Smooth muscle cell (in vitro differentiated cells): ENCODE measurements around the gene ASGR2. TPM values are rescaled to one million over a fixed set of nuclear protein-coding genes. Genes with fewer than 3 reads are reported as not detected.
"Not testable (repeated sequence)": the region's sequence is repeated elsewhere in the genome, so short reads cannot be mapped to it uniquely, and the experiment has no call there.

Source experiments
- DNase-seq: peaks from one replicate; lab custom pipeline; 2025; ENCODE audit not compliant: unreplicated experiment; lab: John Stamatoyannopoulos, UW
- H2AFZ ChIP-seq: fragments of 200-600 bp; sonication (generic); 2 replicates; pipeline ENCODE4 v1.6.0; 2016; ENCODE audit warnings: antibody characterized with exemption, low read depth, mild to moderate bottlenecking
- H3F3A ChIP-seq: fragments of 200-600 bp; sonication (generic); 2 replicates; pipeline ENCODE4 v1.6.0; 2017; ENCODE audit warnings: antibody characterized with exemption, low read depth
- H3K27ac ChIP-seq: fragments of 200-600 bp; sonication (generic); 2 replicates; pipeline ENCODE4 v1.5.1; 2016; ENCODE audit warnings: low read depth, mild to moderate bottlenecking
- H3K27me3 ChIP-seq: fragments of 200-600 bp; sonication (generic); 2 replicates; pipeline ENCODE4 v1.6.1; 2016; ENCODE audit warnings: low read depth, mild to moderate bottlenecking
- H3K36me3 ChIP-seq: fragments of 200-600 bp; sonication (generic); 2 replicates; pipeline ENCODE4 v1.5.1; 2016; ENCODE audit warnings: low read depth
- H3K4me1 ChIP-seq: fragments of 200-600 bp; sonication (generic); 2 replicates; pipeline ENCODE4 v1.5.1; 2016; ENCODE audit warnings: low read depth
- H3K4me2 ChIP-seq: fragments of 200-600 bp; sonication (generic); 2 replicates; pipeline ENCODE4 v1.6.0; 2016; ENCODE audit warnings: mild to moderate bottlenecking
- H3K4me3 ChIP-seq: fragments of 200-600 bp; sonication (generic); 2 replicates; pipeline ENCODE4 v1.5.1; 2016; ENCODE audit warnings: mild to moderate bottlenecking
- H3K79me2 ChIP-seq: fragments of 200-600 bp; sonication (generic); 2 replicates; pipeline ENCODE4 v1.6.0; 2016; ENCODE audit warnings: low read depth, mild to moderate bottlenecking
- H3K9ac ChIP-seq: fragments of 200-600 bp; sonication (generic); 2 replicates; pipeline ENCODE4 v1.6.0; 2016; ENCODE audit warnings: low read depth
- H3K9me3 ChIP-seq: fragments of 200-600 bp; sonication (generic); replicated peaks from 2 replicates; pipeline ENCODE4 v1.5.1; 2016; ENCODE audit warnings: low read depth
- H4K20me1 ChIP-seq: fragments of 200-600 bp; sonication (generic); 2 replicates; pipeline ENCODE4 v1.6.0; 2016; ENCODE audit warnings: low read depth
- CTCF ChIP-seq: fragments of 200-600 bp; sonication (generic); IDR thresholded peaks from 2 replicates; pipeline ENCODE4 v1.5.1; 2017; ENCODE audit warnings: borderline replicate concordance, mild to moderate bottlenecking, antibody characterized with exemption; ENCODE audit not compliant: insufficient read depth, poor library complexity, severe bottlenecking
- WGBS: methylation state at CpG from one replicate; pipeline ENCODE4 v1.1.7; 2016; ENCODE audit warnings: low lambda C conversion rate; 5-methylcytosine and 5-hydroxymethylcytosine counted together
- polyA plus RNA-seq: library from polyadenylated mRNA; unstranded; fragments of >200 nt; fragmentation: Nextera tagmentation; extraction: Ambion mirVana; gene quantifications from 2 replicates; pipeline ENCODE4 v1.2.1, GENCODE V29; 2016
- total RNA-seq: library from RNA; depleted of rRNA; stranded (reverse); fragments of >200 nt; gene quantifications from 2 replicates; pipeline ENCODE4 v1.2.3, GENCODE V29; 2014

ASGR2 gene
- total and polyA plus RNA-seq, 2 experiments from 2014 or later = 0.15 TPM; not detected in 1

GRCh38 chr17:7131423-7131791, 16.8 kb upstream of the ASGR2 start:
- no peak for TF ChIP-seq CTCF
- Histone ChIP-seq H3F3A (no peaks in the 10 kb centered on the region), H3K36me3 (no peaks in the 10 kb centered on the region), H3K9me3 (no peaks in the 10 kb centered on the region), H3K79me2 (no peaks in the 10 kb centered on the region), H3K27ac (no peak overlapping the region), H3K27me3 (no peaks in the 10 kb centered on the region), H3K9ac (no peak overlapping the region), H3K4me3 (no peak overlapping the region), H3K4me2 (no peak overlapping the region), H4K20me1 (no peaks in the 10 kb centered on the region), H3K4me1 (no peaks in the 10 kb centered on the region), H2AFZ (no peak overlapping the region)
- DNase-seq = no peak
- 92% methylated on average over 5 of the region's 5 CpGs for WGBS

- Histone ChIP-seq H3K36me3 (no peaks in the 10 kb centered on the region), H3K9me3 (no peaks in the 10 kb centered on the region), H2AFZ (no peak overlapping the region), H3F3A (no peaks in the 10 kb centered on the region), H4K20me1 (no peaks in the 10 kb centered on the region), H3K27me3 (no peaks in the 10 kb centered on the region), H3K4me1 (no peaks in the 10 kb centered on the region), H3K4me3 (no peak overlapping the region), H3K9ac (no peak overlapping the region), H3K79me2 (no peaks in the 10 kb centered on the region), H3K4me2 (no peak overlapping the region), H3K27ac (no peak overlapping the region)
- 72% methylated on average over 10 of the region's 11 CpGs for WGBS
- no peak for DNase-seq
- no peak for TF ChIP-seq CTCF
Observed at GRCh38 chr17:7130621-7131422, 16.2 kb upstream of the ASGR2 start.

- no peaks in the 10 kb centered on the region for H3F3A ChIP-seq
- WGBS = 87% methylated on average over 8 of the region's 8 CpGs
- no peaks in the 10 kb centered on the region for H3K4me1 ChIP-seq
- H3K27ac ChIP-seq = no peak overlapping the region
- H2AFZ ChIP-seq = no peak overlapping the region
- no peak for TF ChIP-seq CTCF
- no peak overlapping the region for H3K4me3 ChIP-seq
- H4K20me1 ChIP-seq = no peaks in the 10 kb centered on the region
- H3K9ac ChIP-seq = no peak overlapping the region
- H3K9me3 ChIP-seq = no peaks in the 10 kb centered on the region
- DNase-seq = no peak
- H3K36me3 ChIP-seq = no peaks in the 10 kb centered on the region
- no peaks in the 10 kb centered on the region for H3K79me2 ChIP-seq
- no peaks in the 10 kb centered on the region for H3K27me3 ChIP-seq
- no peak overlapping the region for H3K4me2 ChIP-seq
Observed at GRCh38 chr17:7129311-7129710, 14.7 kb upstream of the ASGR2 start.

- DNase-seq = no peak
- no peak overlapping the region for H3K4me3 ChIP-seq
- no peak overlapping the region for H3K9ac ChIP-seq
- no peak for TF ChIP-seq CTCF
- no peaks in the 10 kb centered on the region for H3K9me3 ChIP-seq
- H3K79me2 ChIP-seq = no peaks in the 10 kb centered on the region
- WGBS = 71% methylated on average over 5 of the region's 5 CpGs
- H2AFZ ChIP-seq = no peak overlapping the region
- H4K20me1 ChIP-seq = no peaks in the 10 kb centered on the region
- no peaks in the 10 kb centered on the region for H3F3A ChIP-seq
- no peaks in the 10 kb centered on the region for H3K4me1 ChIP-seq
- no peak overlapping the region for H3K4me2 ChIP-seq
- H3K36me3 ChIP-seq = no peaks in the 10 kb centered on the region
- no peaks in the 10 kb centered on the region for H3K27me3 ChIP-seq
- H3K27ac ChIP-seq = no peak overlapping the region
Observed at GRCh38 chr17:7128160-7128559, 13.5 kb upstream of the ASGR2 start.

GRCh38 chr17:7127501-7127900, 12.9 kb upstream of the ASGR2 start:
- not testable (repeated sequence) for H3F3A ChIP-seq, DNase-seq, H3K36me3 ChIP-seq, H3K9ac ChIP-seq, H3K4me3 ChIP-seq, H3K9me3 ChIP-seq, H3K27ac ChIP-seq, H4K20me1 ChIP-seq, H2AFZ ChIP-seq, H3K4me2 ChIP-seq, H3K79me2 ChIP-seq, H3K27me3 ChIP-seq, H3K4me1 ChIP-seq
- 100% methylated on average over 4 of the region's 5 CpGs for WGBS

GRCh38 chr17:7126386-7126785, 11.8 kb upstream of the ASGR2 start:
- H3K27me3 ChIP-seq, H4K20me1 ChIP-seq, H3K36me3 ChIP-seq, H3K27ac ChIP-seq, H3K9me3 ChIP-seq, H2AFZ ChIP-seq, H3F3A ChIP-seq, H3K4me2 ChIP-seq, H3K4me1 ChIP-seq, H3K4me3 ChIP-seq, H3K9ac ChIP-seq, DNase-seq, H3K79me2 ChIP-seq: not testable (repeated sequence)
- 85% methylated on average over 12 of the region's 12 CpGs for WGBS
